Activated CD8-positive, alpha-beta memory T cell treated with anti-CD3 and anti-CD28 coated beads, Interleukin-2, amount 50 U/mL, for 1 hour (primary cell): ENCODE results near the gene NABP2.
A peak's percentile ranks its signal among the peaks of the same experiment; 100 is the strongest.

Experiments
- DNase-seq: peaks from one replicate; pipeline ENCODE4 v3.0.0-alpha.2; 2020; ENCODE audit errors: extremely low read depth

NABP2 gene

GRCh38 chr12:56213878-56214277 is 10.3 kb upstream of the NABP2 start:
- DNase-seq: no peak

GRCh38 chr12:56216461-56216860 is 7.7 kb upstream of the NABP2 start:
- DNase-seq: no peak

GRCh38 chr12:56219840-56220239 is 4.3 kb upstream of the NABP2 start:
- DNase-seq: no peak

- DNase-seq: no peak
Observed at GRCh38 chr12:56220611-56221231, 3.4 kb upstream of the NABP2 start.

GRCh38 chr12:56221232-56221756 is 2.8 kb upstream of the NABP2 start:
- DNase-seq: no peak

- DNase-seq: peak; percentile 71
Observed at GRCh38 chr12:56221757-56222530, 2.2 kb upstream of the NABP2 start, which contains the start of gene RNF41. Gene RNF41, minus strand, starts transcription at chr12:56221922. Its CDS starts 7,875 bp downstream, at chr12:56214047.

GRCh38 chr12:56222531-56222895 is 1.6 kb upstream of the NABP2 start:
- no peak for DNase-seq

- DNase-seq: no peak
Observed at GRCh38 chr12:56223571-56224101, 506 bp upstream of the NABP2 start.

- no peak for DNase-seq
Observed at GRCh38 chr12:56224954-56225353, 812 bp downstream of the NABP2 start.

- no peak for DNase-seq
Observed at GRCh38 chr12:56229082-56229481, 4.9 kb downstream of the NABP2 start.

- DNase-seq: no peak
Observed at GRCh38 chr12:56229916-56230431, 5.8 kb downstream of the NABP2 start, which contains the start of gene SLC39A5. Gene SLC39A5, plus strand, starts transcription at chr12:56230051. Its CDS starts 1,224 bp downstream, at chr12:56231275.

- no peak for DNase-seq
Observed at GRCh38 chr12:56230432-56231183, 6.5 kb downstream of the NABP2 start.

GRCh38 chr12:56231184-56231582 is 7.0 kb downstream of the NABP2 start:
- DNase-seq: no peak

GRCh38 chr12:56234746-56235436 is 10.7 kb downstream of the NABP2 start:
- DNase-seq: no peak

GRCh38 chr12:56236091-56236490 is 11.9 kb downstream of the NABP2 start:
- no peak for DNase-seq

- DNase-seq: no peak
Observed at GRCh38 chr12:56236985-56237384, 12.8 kb downstream of the NABP2 start.

GRCh38 chr12:56237552-56237951 is 13.4 kb downstream of the NABP2 start:
- DNase-seq: no peak

GRCh38 chr12:56241424-56242303 is 17.5 kb downstream of the NABP2 start:
- DNase-seq: no peak

GRCh38 chr12:56242986-56243385 is 18.8 kb downstream of the NABP2 start:
- DNase-seq: no peak

- DNase-seq: no peak
Observed at GRCh38 chr12:56243731-56244181, 19.6 kb downstream of the NABP2 start.
